Measurements from ENCODE around the gene GALNT14. TPM values are rescaled to one million over a fixed set of nuclear protein-coding genes. Genes with fewer than 3 reads are reported as not detected.
"Not testable (repeated sequence)": the region's sequence is repeated elsewhere in the genome, so short reads cannot be mapped to it uniquely, and the experiment has no call there.

GALNT14 gene
- polyA plus RNA-seq, result 1 to 10 TPM; 1.7 to 3.9 (median 2.1) TPM

DNA sequence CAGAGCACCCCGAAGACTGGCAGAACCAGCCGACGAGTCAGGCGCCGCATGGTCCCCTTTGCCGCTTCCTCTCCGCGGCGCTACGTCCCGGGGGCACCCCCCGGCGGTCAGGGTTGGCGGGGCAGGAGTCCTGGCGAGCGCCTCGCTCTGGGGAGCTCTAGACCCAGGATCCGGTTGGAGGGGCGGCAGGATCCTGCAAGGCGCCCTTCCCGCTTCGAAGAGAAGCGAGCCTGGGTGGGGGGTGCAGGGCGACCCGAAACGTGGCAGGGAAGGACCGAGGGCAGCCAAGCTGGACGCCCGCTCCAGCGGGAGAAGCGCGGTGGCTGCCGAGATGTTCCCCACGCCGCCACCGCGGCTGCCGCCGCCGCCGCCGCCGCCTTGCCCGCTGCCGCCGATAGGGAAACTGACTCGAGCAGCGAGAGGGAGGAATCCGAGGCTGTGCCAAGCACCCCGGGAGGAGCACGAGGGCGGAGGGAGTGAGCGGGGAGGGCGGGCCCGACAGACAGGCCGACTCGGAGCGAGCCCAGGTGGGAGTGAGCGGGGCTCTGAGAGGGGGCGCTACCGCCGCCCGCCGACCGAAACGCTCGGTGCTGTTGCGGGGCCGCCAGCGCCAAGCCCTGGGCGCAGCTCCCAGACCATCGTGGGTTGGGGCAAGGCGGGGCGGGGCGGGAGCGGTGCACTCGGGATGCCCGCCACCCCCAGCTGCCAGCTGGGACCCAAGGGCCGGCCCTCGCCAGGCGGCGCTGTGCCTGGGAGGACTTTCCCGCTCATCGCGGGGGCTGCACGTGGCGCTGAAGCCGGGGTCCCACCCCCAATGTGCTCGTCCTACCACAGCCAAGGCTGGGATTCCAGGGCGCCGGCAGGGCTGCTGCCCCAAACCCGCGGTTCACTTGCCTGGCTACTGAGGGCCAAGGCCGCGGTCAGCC, at the start of gene GALNT14:
Gene GALNT14, minus strand, starts transcription at position 404 of the 926 bp plus-strand sequence. Its CDS starts 354 bp downstream, at position 50.
- 0 to 1% (median 1%) methylated on average over 74 to 95 of the region's 95 CpGs for WGBS, 3 donors
- no peak within 1 kb of the TSS for H3K27ac ChIP-seq (ENCODE audit: low read depth, low read length)

DNA sequence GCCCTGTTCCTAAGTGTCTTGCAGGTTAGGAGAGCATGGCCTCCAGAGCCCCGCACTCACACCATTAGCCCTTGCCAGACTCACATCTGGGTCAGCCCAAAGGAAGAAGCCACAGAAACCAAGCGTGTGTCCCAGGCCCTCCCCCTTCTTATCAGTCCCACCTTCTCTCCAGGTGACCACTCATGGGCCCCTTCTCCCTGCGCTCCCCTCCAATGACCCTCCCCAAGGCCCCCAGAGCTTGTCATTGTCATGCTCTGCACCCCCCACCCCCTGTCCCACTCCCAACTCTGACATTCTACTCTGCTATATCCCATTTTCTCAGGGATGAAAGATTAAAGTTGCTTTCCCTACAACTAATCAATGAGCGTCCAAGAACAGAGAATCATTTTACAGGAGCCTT, 48.9 kb upstream of the GALNT14 start:
- H3K27ac ChIP-seq (ENCODE audit: low read depth, low read length), result no peak overlapping the region
- WGBS, 3 donors, result 76 to 88% (median 86%) methylated on average over 4 of the region's 4 CpGs

DNA sequence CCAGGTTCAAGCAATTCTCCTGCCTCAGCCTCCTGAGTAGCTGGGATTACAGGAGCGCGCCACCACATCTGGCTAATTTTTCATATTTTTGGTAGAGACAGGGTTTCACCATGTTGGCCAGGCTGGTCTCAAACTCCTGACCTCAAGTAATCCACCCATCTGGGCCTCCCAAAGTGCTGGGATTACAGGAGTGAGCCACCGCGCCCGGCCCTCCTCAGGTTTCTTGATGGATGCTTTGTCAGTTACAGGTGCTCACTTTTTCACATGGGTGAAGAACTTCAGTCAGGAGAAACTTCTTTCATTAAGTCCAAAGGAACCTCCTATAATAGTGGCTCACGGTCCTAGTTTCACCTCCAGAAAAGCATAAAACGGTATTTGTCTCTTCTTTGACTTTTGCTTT, 45.7 kb upstream of the GALNT14 start:
- H3K27ac ChIP-seq (ENCODE audit: low read depth, low read length), result not testable (repeated sequence)
- 81 to 96% (median 94%) methylated on average over 7 of the region's 7 CpGs for WGBS, 3 donors

- WGBS, 3 donors, result 83 to 88% (median 85%) methylated on average over 10 of the region's 10 CpGs
- no peak overlapping the region for H3K27ac ChIP-seq (ENCODE audit: low read depth, low read length)
These were observed 38.5 kb upstream of the GALNT14 start for GRCh38 chr2:31176742-31177141.

- H3K27ac ChIP-seq (ENCODE audit: low read depth, low read length), result no peak overlapping the region
- WGBS, 3 donors, result 72 to 87% (median 84%) methylated on average over 4 of the region's 4 CpGs
These were observed 32.9 kb upstream of the GALNT14 start for GRCh38 chr2:31171142-31171541.

DNA sequence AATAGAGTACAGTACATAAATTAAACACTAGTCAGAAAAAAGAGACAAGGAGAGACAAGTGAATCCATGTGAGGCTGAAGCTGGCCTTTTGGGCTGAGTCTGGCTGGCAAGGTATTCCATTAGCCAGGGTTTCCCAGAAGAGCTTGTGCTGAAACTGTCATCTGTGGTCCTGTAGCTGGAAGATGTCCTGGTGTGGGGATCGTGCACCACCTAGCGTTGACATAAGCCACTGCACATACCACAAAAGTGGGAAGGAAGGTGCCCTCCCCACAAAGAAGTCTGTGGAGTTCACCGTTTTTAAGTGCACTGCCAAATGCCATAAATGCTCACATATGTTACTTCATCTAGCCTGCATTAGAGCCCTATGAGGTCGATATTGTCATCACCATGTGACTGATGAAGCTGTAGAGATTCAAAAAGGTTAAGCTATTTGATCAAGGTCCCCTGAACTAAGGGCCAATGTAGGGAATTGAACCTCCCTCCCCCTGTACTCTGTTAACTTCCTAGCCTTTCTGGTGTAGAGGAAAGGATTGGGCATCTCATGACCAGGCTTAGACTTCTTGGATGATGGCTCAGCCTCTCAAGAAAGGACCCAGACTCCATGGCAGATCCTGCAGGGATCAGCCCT, 31.9 kb upstream of the GALNT14 start:
- no peak overlapping the region for H3K27ac ChIP-seq (ENCODE audit: low read depth, low read length)
- 0 to 1% (median 1%) methylated on average over 4 of the region's 4 CpGs for WGBS, 3 donors

- WGBS, 3 donors, result 83 to 93% (median 83%) methylated on average over 6 of the region's 6 CpGs
These were observed 30.1 kb upstream of the GALNT14 start for GRCh38 chr2:31168291-31168690.

DNA sequence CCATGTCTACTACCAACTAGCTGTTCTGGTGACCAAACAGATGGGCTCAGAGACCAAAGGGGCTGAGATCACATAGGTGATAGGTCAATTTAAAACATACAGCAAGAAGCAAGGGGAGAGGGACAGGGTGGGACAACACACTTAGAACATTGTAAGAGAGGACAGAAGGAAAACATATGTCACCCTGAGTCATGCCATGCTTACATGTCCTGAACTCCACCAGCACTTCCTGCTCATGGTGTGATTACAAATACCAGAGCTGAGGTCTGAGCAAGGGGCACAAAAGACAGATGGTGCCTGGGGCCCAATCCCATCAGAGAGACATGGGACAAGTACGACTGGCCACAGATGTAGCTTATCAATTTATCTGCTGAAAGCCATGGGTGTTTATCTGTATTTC, 28.7 kb upstream of the GALNT14 start:
- no peak overlapping the region for H3K27ac ChIP-seq (ENCODE audit: low read depth, low read length)
- WGBS, 3 donors, result 56 to 84% (median 80%) methylated on average over 1 of the region's 1 CpG

More at GRCh38 chr2:31168291-31168690, 30.1 kb upstream of the GALNT14 start:
- H3K27ac ChIP-seq (ENCODE audit: low read depth, low read length), result no peak overlapping the region

DNA sequence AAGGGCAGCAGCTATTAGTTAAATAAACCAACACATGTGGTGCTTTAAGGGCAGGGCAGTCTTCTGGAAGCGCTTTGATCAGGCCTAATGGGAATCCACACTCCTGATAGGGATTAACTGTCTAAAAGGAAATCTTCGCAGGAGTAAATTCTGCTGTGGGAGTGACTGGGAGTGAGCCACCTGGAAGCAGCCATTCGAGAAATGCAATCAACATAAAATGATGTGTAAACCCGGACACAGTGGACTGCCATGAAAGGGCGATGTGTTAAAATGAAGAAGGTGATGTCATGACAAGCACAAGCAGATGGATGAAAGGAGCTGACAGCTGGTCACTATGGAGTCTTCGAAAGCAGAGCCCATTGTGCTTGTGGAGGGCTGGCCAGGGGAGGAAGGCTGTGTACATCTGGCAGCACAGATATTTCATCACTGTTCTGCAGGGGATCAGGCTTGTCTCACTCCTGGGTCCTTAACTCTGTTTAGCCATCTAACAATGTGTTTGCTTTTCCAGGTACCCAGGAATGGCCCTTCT, 24.8 kb upstream of the GALNT14 start:
- no peak overlapping the region for H3K27ac ChIP-seq (ENCODE audit: low read depth, low read length)
- 41 to 72% (median 64%) methylated on average over 6 of the region's 6 CpGs for WGBS, 3 donors

- 72 to 94% (median 89%) methylated on average over 6 of the region's 6 CpGs for whole genome bisulfite sequencing, 3 donors
- no peak overlapping the region for H3K27ac ChIP-seq (ENCODE audit: low read depth, low read length)
These were observed 23.4 kb upstream of the GALNT14 start for GRCh38 chr2:31161637-31162036.

- WGBS, 3 donors, result 59 to 81% (median 72%) methylated on average over 6 of the region's 6 CpGs
- H3K27ac ChIP-seq (ENCODE audit: low read depth, low read length), result no peak overlapping the region
These were observed 13.3 kb upstream of the GALNT14 start for GRCh38 chr2:31151501-31151900.

DNA sequence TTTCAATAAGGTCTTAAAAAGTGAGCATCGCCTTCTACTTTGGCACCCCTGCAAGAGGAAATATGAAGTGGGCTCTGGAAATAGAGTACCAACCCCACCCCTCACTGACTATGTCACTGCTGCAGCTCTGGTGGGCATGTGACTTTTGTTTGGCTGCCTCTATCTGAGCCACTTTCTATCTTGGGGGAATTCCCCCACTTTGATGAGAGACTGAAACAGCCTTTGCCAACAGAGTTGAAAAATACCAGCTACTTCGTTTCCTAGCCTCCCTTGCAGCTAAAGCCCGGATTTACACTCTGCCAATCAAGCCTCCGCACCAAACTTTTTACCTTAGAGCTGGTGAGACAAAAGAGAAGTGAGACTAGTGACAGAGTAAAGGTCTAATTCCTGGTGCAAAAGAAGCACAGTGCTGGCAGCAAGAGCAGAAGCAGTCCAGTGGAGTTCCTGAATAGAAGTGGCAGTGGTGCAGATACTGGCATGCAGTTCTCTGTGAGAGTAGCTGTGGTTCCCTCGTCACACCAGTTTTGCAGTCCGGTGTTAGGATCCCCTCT, 12.0 kb upstream of the GALNT14 start:
- 87 to 93% (median 92%) methylated on average over 6 of the region's 6 CpGs for WGBS, 3 donors
- H3K27ac ChIP-seq (ENCODE audit: low read depth, low read length), result no peak overlapping the region

DNA sequence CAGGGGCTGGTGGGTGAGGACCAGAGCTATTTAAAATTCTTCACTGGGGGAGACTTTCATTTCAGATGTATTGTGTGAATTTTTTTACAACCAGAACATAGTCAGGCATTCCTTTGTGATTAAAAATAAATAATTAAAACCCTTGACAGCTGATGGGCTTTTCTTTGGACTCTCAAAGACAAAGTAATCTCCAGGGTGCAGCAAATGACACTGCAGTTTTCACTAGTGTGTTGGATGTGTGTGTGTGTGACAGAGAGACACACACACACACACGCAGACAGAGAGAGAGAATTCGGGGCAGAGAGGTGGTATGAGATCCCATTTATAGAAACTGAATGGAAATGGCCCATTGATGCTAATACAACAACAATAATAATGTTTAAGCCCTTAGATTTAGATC, 10.3 kb upstream of the GALNT14 start:
- no peak overlapping the region for H3K27ac ChIP-seq (ENCODE audit: low read depth, low read length)
- WGBS, 3 donors, result 81 to 94% (median 81%) methylated on average over 2 of the region's 2 CpGs

- H3K27ac ChIP-seq (ENCODE audit: low read depth, low read length), result no peak overlapping the region
- WGBS, 3 donors, result 73 to 86% (median 77%) methylated on average over 5 of the region's 5 CpGs
These were observed 9.4 kb upstream of the GALNT14 start for GRCh38 chr2:31147645-31148044.

- WGBS, 3 donors, result 52 to 62% (median 60%) methylated on average over 3 of the region's 3 CpGs
- no peak overlapping the region for H3K27ac ChIP-seq (ENCODE audit: low read depth, low read length)
These were observed 3.9 kb upstream of the GALNT14 start for GRCh38 chr2:31142110-31142509.

- WGBS, 3 donors, result 80 to 88% (median 85%) methylated on average over 15 of the region's 15 CpGs
These were observed 3.3 kb upstream of the GALNT14 start for GRCh38 chr2:31141443-31142085.

GRCh38 chr2:31140151-31140550, 1.9 kb upstream of the GALNT14 start:
- H3K27ac ChIP-seq (ENCODE audit: low read depth, low read length), result no peak overlapping the region
- WGBS, 3 donors, result 82 to 95% (median 89%) methylated on average over 8 of the region's 8 CpGs

More at GRCh38 chr2:31141443-31142085, 3.3 kb upstream of the GALNT14 start:
- no peak overlapping the region for H3K27ac ChIP-seq (ENCODE audit: low read depth, low read length)

- H3K27ac ChIP-seq (ENCODE audit: low read depth, low read length), result no peak overlapping the region
- WGBS, 3 donors, result 93 to 100% (median 96%) methylated on average over 4 of the region's 4 CpGs
These were observed 1.4 kb upstream of the GALNT14 start for GRCh38 chr2:31139671-31140070.

All from adipose tissue (tissue), 3 donors.